ENCODE results near the gene C2orf74.
"Not testable (repeated sequence)": the region's sequence is repeated elsewhere in the genome, so short reads cannot be mapped to it uniquely, and the experiment has no call there.

Gene C2orf74

DNA sequence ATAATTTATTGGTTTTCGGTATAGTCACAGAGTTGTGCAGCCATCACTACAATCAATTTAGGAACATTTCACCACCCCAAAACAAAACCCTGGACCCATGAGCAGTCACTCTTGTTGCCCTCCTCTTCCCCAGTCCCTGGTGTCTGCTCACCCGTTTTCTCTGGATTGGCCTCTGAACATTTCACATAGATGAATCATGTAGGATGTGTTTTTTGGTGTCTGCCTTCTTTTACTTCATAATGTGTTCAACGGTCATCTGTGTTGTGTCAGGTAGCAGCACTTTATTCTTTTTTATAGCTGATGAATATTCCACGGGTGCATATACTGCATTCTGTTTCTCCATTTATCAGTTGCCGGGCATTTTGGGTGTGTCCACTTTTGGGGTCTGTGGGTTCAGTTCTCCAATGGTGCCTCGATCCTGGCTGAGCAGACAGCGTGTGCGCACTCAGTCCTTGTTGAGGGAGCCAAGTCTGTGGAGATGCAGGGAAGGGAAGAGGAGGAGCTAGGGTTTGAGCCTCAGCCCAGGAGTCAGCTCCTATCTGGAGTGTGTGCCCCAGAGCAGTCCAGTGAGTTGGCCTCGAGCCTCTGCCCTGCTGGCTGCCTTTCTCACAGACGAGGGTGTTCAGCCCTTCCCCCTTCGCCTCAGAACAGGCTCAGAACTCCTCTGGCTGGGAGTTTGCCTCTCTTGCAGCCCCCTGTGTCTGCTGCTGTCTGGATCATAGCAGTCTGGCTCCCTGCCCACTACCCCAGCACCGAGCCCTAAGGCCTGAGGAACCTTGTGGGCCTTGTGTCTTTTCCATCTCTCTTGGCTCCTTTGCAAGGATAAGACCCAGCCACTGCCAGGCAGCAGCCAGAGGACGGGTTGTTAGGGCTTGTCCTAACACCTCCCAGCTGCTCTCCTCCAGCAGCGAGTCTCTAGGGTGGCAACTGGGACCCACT lies 18.0 kb downstream of the C2orf74 start:
- Histone ChIP-seq H3K36me3 (ENCODE audit: insufficient read depth, low read length) (peaks cover 15% of the 10 kb centered on the region), H3K9me3 (ENCODE audit: control insufficient read depth, insufficient read depth, low read length) (no peaks in the 10 kb centered on the region), H3K9ac (ENCODE audit: low read depth, low read length) (no peak overlapping the region), H3K4me1 (ENCODE audit: insufficient read depth, low read length) (peaks cover 15% of the 10 kb centered on the region)

DNA sequence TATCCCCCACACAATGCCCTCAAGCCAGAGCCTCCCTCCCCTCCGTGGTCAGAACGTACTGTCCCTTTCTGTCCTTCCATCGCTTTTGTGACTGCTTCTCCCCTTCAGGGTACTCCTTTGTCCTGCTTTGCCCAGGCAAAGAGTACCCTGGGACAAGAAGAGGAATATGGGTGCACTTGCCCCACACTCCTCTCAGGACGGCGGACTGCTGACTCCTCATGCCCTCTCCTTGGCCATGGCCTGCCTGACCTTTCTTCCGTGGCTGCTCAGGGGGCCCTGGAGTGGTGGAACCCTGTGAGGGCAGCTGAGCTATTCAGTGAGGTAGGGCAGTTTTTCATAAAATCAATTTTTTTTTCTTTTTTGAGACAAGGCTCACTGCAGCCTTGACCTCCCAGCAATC lies 18.7 kb downstream of the C2orf74 start:
- Histone ChIP-seq H3K4me1 (ENCODE audit: insufficient read depth, low read length) (peaks cover 18% of the 10 kb centered on the region), H3K9me3 (ENCODE audit: control insufficient read depth, insufficient read depth, low read length) (no peaks in the 10 kb centered on the region), H3K36me3 (ENCODE audit: insufficient read depth, low read length) (peaks cover 15% of the 10 kb centered on the region), H3K9ac (ENCODE audit: low read depth, low read length) (no peak overlapping the region)

DNA sequence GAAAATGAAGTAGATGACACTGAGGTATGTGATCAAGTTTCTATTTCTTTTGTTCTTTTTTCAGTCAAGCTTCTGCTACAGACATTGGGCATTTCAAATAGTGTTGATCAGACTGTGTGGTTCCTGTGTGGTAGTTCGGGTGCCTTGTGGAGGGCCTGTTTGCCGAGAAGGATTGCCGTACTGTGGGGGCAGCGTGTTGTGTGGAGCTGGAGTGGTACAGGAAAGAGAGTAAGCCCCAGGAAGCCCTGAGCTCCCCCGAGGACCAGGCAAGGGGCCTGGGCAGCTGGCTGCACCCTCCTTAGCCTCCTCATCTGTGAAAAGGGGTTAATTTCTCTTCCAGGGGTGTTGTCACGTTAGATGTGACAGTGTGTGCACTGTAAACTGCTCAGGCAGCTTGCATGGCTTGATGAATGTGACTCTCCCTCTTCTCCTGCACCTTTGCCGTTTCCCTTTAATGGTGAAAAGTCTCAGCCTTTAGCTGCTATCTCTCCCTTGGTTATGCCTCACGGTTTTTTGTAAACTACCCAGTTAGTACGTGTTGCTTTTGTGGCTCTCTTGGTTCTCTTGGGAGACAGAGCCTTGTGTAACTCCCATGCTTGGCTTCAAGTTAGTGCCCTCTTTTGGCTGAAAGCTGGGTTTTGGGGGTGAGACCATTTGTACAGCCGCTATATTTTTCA lies 19.5 kb downstream of the C2orf74 start:
- no peak overlapping the region for H3K9ac ChIP-seq (ENCODE audit: low read depth, low read length)
- peaks cover 14% of the 10 kb centered on the region for H3K4me1 ChIP-seq (ENCODE audit: insufficient read depth, low read length)
- peaks cover 15% of the 10 kb centered on the region for H3K36me3 ChIP-seq (ENCODE audit: insufficient read depth, low read length)
- H3K9me3 ChIP-seq (ENCODE audit: control insufficient read depth, insufficient read depth, low read length), result no peaks in the 10 kb centered on the region

DNA sequence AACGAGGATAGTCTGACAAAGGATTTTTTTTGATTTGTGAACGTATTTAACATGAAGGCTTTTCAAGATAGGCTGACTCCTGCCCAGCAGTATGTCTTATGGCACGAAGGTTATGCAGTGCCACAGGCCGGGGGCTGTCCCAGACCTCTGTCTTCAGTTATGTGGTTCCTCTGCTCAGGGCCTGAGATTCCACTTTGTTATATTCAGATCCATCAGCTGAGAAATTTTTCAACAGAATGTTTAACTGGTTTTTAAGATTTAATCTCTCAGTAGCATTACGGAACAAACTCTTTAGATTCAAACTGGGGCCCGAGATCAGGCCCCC lies 20.0 kb downstream of the C2orf74 start:
- peaks cover 18% of the 10 kb centered on the region for H3K36me3 ChIP-seq (ENCODE audit: insufficient read depth, low read length)
- H3K9me3 ChIP-seq (ENCODE audit: control insufficient read depth, insufficient read depth, low read length), result no peaks in the 10 kb centered on the region
- peaks cover 14% of the 10 kb centered on the region for H3K4me1 ChIP-seq (ENCODE audit: insufficient read depth, low read length)
- no peak overlapping the region for H3K9ac ChIP-seq (ENCODE audit: low read depth, low read length)

DNA sequence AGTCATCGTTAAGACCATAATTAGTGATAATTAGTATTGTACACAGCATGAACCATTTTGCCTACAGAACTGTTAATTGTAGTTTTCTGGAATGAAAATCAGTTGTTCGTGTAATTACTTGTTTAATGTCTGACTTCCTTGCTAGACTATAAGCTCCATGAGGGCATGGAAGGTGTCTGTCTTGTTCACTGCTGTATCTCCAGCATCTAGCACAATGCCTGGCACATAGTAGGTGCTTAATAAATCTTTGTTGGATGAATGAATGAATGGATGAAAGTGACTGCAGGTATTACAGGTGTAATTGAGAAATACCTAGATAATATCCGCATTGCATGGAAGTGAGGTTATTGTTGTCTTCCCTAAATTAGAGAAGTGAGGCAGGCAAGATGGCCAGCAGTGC lies 21.8 kb downstream of the C2orf74 start:
- peaks cover 10% of the 10 kb centered on the region for H3K4me1 ChIP-seq (ENCODE audit: insufficient read depth, low read length)
- peaks cover 25% of the 10 kb centered on the region for H3K36me3 ChIP-seq (ENCODE audit: insufficient read depth, low read length)
- no peaks in the 10 kb centered on the region for H3K9me3 ChIP-seq (ENCODE audit: control insufficient read depth, insufficient read depth, low read length)
- no peak overlapping the region for H3K9ac ChIP-seq (ENCODE audit: low read depth, low read length)

DNA sequence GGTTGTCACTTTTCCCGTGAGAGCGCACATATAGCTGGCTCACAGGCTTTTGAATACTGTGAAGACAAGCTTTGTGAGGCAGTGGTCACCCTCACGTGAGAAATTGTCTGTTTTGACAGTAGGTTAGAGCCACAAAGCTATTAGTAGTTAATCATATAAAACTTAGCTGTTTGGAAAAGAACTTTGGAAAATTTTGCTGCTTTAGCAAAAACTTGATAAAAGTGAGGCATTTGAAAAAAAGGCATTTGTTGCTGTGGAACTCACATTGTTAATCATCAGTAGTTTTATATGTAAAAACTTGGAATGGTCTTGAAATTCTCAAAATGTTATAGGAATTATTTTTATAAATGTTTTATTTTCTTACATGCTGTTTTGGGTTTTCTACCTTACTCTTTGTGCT lies 22.3 kb downstream of the C2orf74 start:
- Histone ChIP-seq H3K9ac (ENCODE audit: low read depth, low read length) (no peak overlapping the region), H3K36me3 (ENCODE audit: insufficient read depth, low read length) (peaks cover 27% of the 10 kb centered on the region), H3K9me3 (ENCODE audit: control insufficient read depth, insufficient read depth, low read length) (no peaks in the 10 kb centered on the region), H3K4me1 (ENCODE audit: insufficient read depth, low read length) (peaks cover 10% of the 10 kb centered on the region)

DNA sequence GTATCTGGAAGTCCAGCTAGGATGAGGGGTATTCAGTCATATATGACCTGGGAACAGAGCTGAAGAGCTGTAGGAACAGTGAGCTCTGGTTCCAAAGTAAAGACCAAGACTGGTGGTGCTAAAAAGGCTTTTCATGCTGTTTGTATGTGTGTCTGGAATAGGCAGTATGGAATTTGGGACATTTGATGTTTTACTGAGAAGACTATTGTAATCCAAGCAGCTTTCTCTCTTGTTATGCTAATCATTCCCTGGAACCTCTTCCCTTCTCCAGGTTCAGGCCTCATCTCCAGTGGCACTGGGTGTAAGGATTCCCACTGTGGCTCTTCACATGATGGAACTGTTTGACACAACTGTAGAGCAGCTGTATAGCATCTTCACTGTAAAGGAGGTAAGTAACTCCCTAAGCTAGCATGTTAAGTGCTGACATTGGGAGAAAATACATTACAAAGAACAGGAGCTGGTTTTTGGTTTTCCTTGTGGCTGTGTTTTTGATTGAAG lies 23.3 kb downstream of the C2orf74 start:
- Histone ChIP-seq H3K4me1 (ENCODE audit: insufficient read depth, low read length) (peaks cover 4% of the 10 kb centered on the region), H3K9ac (ENCODE audit: low read depth, low read length) (no peak overlapping the region), H3K9me3 (ENCODE audit: control insufficient read depth, insufficient read depth, low read length) (no peaks in the 10 kb centered on the region), H3K36me3 (ENCODE audit: insufficient read depth, low read length) (peaks cover 34% of the 10 kb centered on the region)

DNA sequence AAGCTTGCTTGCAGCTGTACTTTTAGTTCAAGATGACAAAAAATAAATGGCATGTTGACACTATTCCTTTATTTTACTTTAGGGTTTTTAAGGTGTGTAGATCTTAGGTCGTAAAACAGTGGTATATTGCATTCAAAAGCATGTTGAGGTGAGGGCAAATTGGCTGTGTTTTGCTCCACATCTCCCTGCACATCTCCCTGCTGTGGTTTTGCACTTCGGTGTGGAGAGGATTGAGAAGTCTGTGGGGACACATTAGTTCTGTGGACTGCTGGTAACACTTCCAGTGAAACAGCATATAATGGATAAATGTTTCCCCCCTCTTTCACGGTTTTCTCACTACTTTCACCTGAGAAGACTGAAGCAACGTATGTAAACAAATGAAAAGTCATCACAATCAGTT lies 25.1 kb downstream of the C2orf74 start:
- no peaks in the 10 kb centered on the region for H3K9me3 ChIP-seq (ENCODE audit: control insufficient read depth, insufficient read depth, low read length)
- H3K36me3 ChIP-seq (ENCODE audit: insufficient read depth, low read length), result peaks cover 32% of the 10 kb centered on the region
- H3K4me1 ChIP-seq (ENCODE audit: insufficient read depth, low read length), result peaks cover 4% of the 10 kb centered on the region; the same call in 1 of the 2 replicates
- no peak overlapping the region for H3K9ac ChIP-seq (ENCODE audit: low read depth, low read length)

DNA sequence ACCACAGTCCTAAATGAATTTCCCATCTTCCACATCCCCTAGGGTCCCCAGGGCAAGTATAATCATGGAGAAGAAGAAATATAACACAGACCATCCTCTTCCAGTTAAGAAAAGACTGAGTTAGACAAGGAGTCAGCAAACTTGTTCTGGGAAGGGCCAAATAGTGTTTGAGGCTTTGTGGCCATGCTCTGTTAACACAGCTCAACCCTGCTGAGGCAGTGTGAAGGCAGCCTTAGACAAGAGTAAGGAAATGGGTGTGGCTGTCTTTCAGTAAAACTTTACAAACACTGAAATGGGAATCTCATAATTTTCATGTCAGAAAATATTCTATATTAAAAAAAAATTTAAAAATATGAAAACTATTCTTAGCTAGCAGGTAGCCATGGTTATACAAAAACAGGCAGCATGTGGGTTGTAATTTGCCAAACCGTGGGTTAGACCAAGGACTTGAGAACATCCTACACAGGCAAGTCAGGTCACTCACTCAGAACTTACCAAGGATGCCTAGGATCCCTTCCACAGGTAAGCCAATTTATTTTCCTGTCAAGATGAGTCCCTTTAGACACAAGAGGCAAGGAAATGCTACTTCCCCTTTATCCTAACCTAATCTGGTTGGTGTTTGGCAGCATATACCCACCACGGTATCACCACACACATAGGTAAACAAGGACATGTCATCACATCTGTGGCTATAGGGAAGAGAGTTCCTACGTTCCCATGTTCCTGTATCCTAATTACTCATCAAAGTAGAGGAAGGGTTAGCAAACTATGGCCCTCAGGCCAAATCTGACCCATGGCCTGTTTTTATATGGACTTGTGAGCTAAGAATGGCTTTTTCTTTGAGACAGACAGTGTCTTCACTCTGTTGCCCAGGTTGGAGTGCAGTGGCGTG lies 31.9 kb downstream of the C2orf74 start:
- Histone ChIP-seq H3K9ac (ENCODE audit: low read depth, low read length) (no peak overlapping the region), H3K9me3 (ENCODE audit: control insufficient read depth, insufficient read depth, low read length) (no peaks in the 10 kb centered on the region), H3K36me3 (ENCODE audit: insufficient read depth, low read length) (peaks cover 17% of the 10 kb centered on the region), H3K4me1 (ENCODE audit: insufficient read depth, low read length) (no peaks in the 10 kb centered on the region)

DNA sequence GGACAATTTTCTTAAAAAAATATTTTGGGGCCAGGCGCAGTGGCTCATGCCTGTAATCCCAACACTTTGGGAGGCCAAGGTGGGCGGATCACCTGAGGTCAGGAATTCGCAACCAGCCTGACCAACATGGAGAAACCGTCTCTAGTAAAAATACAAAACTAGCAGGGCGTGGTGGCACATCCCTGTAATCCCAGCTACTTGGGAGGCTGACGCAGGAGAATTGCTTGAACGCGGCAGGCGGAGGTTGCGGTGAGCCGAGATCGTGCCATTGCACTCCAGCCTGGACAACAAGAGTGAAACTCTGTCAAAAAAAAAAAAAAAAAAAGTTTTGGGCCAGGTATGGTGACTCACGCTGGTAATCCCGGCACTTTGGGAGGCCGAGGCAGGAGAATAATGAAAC lies 32.7 kb downstream of the C2orf74 start:
- not testable (repeated sequence) for H3K9ac ChIP-seq (ENCODE audit: low read depth, low read length); H3K4me1 ChIP-seq (ENCODE audit: insufficient read depth, low read length); H3K9me3 ChIP-seq (ENCODE audit: control insufficient read depth, insufficient read depth, low read length)
- H3K36me3 ChIP-seq (ENCODE audit: insufficient read depth, low read length), result peaks cover 15% of the 10 kb centered on the region

DNA sequence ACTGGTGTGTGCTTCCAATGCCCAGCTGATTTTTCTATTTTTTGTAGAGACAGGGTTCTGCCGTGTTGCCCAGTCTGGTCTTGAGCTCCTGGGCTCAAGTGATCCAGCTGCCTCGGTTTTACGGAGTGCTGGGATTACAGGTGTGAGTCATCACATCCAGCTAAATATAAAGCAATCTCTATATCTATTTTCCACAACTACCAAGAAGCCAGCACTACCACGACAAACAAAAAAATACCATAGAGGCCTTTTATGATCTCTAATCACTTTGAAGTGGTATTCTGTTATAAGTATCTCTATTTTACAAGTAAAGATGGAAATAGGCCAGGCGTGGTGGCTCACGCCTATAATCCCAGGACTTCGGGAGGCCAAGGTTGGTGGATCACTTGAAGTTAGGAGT lies 34.7 kb downstream of the C2orf74 start:
- Histone ChIP-seq H3K9me3 (ENCODE audit: control insufficient read depth, insufficient read depth, low read length) (no peaks in the 10 kb centered on the region), H3K36me3 (ENCODE audit: insufficient read depth, low read length) (peaks cover 6% of the 10 kb centered on the region; the same call in 1 of the 2 replicates), H3K9ac (ENCODE audit: low read depth, low read length) (no peak overlapping the region), H3K4me1 (ENCODE audit: insufficient read depth, low read length) (no peaks in the 10 kb centered on the region)

DNA sequence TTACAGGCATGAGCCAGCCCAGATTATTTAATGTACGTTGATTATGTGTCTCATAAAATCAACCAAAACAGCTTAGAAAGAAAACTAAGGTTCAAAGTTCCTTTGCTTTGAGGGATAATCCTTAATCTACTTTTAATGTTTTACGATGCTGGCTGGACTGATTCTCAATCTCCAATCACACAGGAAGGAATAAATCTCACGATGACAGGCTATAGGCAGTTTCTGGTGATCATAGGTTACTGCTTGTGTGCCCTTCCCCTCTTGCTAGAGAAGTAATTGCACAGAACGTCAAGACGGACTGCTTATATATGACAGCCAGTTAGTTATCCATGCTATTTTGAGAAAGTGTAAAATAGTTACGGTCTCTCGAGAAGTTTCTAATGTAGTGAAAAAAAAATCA lies 43.1 kb downstream of the C2orf74 start:
- Histone ChIP-seq H3K4me1 (ENCODE audit: insufficient read depth, low read length) (no peaks in the 10 kb centered on the region), H3K9ac (ENCODE audit: low read depth, low read length) (no peak overlapping the region), H3K9me3 (ENCODE audit: control insufficient read depth, insufficient read depth, low read length) (no peaks in the 10 kb centered on the region), H3K36me3 (ENCODE audit: insufficient read depth, low read length) (peaks cover 21% of the 10 kb centered on the region)

DNA sequence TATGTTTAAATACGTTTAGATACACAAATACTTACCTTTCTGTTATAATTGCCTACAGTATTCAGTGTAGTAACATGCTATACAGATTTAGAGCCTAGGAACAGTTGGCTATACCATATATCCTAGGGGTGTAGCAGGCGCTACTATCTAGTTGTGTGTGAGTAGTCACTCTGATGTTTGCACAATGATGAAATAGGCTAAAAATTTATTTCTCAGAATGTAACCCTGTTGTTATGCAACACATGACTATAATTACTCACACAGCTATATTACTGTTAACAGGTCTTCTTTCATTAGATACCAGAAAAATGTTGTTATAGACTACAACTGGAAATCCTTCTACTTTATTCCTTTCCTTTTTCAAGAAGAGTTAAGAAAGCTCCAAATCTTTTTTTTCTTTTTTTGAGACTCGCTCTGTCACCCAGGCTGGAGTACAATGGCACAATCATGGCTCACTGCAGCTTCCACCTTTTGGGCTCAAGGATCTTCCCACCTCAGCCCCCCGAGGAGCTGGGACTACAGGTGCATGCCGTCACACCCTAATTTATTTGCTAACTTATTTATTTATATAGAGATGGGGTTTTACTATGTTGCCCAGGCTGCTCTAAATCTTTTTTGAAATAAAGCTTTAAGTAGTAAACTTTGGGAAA lies 48.5 kb downstream of the C2orf74 start:
- H3K9me3 ChIP-seq (ENCODE audit: control insufficient read depth, insufficient read depth, low read length), result no peaks in the 10 kb centered on the region
- H3K4me1 ChIP-seq (ENCODE audit: insufficient read depth, low read length), result no peaks in the 10 kb centered on the region
- peaks cover 22% of the 10 kb centered on the region for H3K36me3 ChIP-seq (ENCODE audit: insufficient read depth, low read length)
- no peak overlapping the region for H3K9ac ChIP-seq (ENCODE audit: low read depth, low read length)

DNA sequence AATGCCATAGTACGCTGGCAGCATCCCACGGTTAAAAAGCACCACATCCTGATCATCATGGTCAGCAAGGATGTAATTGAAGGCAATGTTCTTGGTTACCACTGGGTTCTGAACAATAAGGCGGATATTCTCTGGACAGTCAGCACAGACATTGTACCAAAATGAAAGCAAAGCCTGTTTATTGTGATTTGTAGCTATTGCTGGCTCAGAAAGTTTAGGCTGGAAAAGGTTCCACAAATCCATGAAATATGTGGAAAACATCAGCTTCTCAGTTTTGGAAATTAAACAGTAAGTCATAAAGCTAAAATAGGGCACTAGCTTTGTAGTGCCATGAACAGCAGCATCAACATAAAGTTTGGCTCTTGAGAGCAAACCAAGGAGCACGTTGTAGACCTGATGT lies 52.2 kb downstream of the C2orf74 start:
- H3K9ac ChIP-seq (ENCODE audit: low read depth, low read length), result no peak overlapping the region
- H3K36me3 ChIP-seq (ENCODE audit: insufficient read depth, low read length), result peaks cover 10% of the 10 kb centered on the region
- no peaks in the 10 kb centered on the region for H3K9me3 ChIP-seq (ENCODE audit: control insufficient read depth, insufficient read depth, low read length)
- no peaks in the 10 kb centered on the region for H3K4me1 ChIP-seq (ENCODE audit: insufficient read depth, low read length)
